HepG2 (cell line): Measurements from ENCODE around the gene HOXC10. TPM values are rescaled to one million over a fixed set of nuclear protein-coding genes. Genes with fewer than 3 reads are reported as not detected.

ENCODE experiments used
- CREBL2 ChIP-seq: sonication (generic); formaldehyde crosslinking; IDR thresholded peaks from 2 replicates; pipeline ENCODE4 v1.8.1; 2023; ENCODE audit warnings: missing genetic modification reagents, mild to moderate bottlenecking, borderline replicate concordance
- ESRRA ChIP-seq: sonication (generic); formaldehyde crosslinking; IDR thresholded peaks from 2 replicates; pipeline ENCODE4 v1.5.1; 2020; ENCODE audit warnings: mild to moderate bottlenecking, low read depth, missing genetic modification reagents
- JUND ChIP-seq: sonication (generic); formaldehyde crosslinking; IDR thresholded peaks from 2 replicates; pipeline ENCODE4 v1.8.0; 2022; ENCODE audit warnings: mild to moderate bottlenecking, missing genetic modification reagents
- KLF6 ChIP-seq: IDR thresholded peaks from 2 replicates; pipeline ENCODE4 v1.8.0; 2016; ENCODE audit warnings: missing biosample characterization, missing genetic modification reagents
- MLXIP ChIP-seq: sonication (generic); formaldehyde crosslinking; IDR thresholded peaks from 2 replicates; pipeline ENCODE4 v1.9.0; 2021; ENCODE audit warnings: missing genetic modification reagents, borderline replicate concordance
- MTF2 ChIP-seq: sonication (generic); formaldehyde crosslinking; IDR thresholded peaks from 2 replicates; pipeline ENCODE4 v1.5.0; 2020; ENCODE audit warnings: missing genetic modification reagents, borderline replicate concordance
- NFE2L1 ChIP-seq: sonication (generic); formaldehyde crosslinking; IDR thresholded peaks from 2 replicates; pipeline ENCODE4 v1.4.0; 2020; ENCODE audit warnings: missing genetic modification reagents, mild to moderate bottlenecking, borderline replicate concordance
- SMYD3 ChIP-seq: sonication (generic); formaldehyde crosslinking; IDR thresholded peaks from 2 replicates; pipeline ENCODE4 v1.8.1; 2023; ENCODE audit warnings: mild to moderate bottlenecking, missing genetic modification reagents
- TFE3 ChIP-seq: IDR thresholded peaks from 2 replicates; pipeline ENCODE4 v1.6.1; 2016
- TIGD3 ChIP-seq: sonication (generic); formaldehyde crosslinking; IDR thresholded peaks from 2 replicates; pipeline ENCODE4 v1.5.1; 2020; ENCODE audit warnings: mild to moderate bottlenecking, missing genetic modification reagents, borderline replicate concordance
- ZBTB3 ChIP-seq: sonication (generic); formaldehyde crosslinking; IDR thresholded peaks from 2 replicates; pipeline ENCODE4 v1.4.0; 2020; ENCODE audit warnings: low read depth, mild to moderate bottlenecking, moderate library complexity, missing genetic modification reagents, borderline replicate concordance
- ZFX ChIP-seq: sonication (generic); formaldehyde crosslinking; IDR thresholded peaks from 2 replicates; pipeline ENCODE4 v1.4.0; 2020; ENCODE audit warnings: mild to moderate bottlenecking, low read depth, missing genetic modification reagents, moderate library complexity
- ZKSCAN8 ChIP-seq: IDR thresholded peaks from 2 replicates; pipeline ENCODE4 v1.6.1; 2016; ENCODE audit warnings: borderline replicate concordance, missing genetic modification reagents, missing compliant biosample characterization
- ZNF251 ChIP-seq: sonication (generic); formaldehyde crosslinking; IDR thresholded peaks from 2 replicates; pipeline ENCODE4 v1.9.0; 2021; ENCODE audit warnings: mild to moderate bottlenecking, missing genetic modification reagents
- ZNF256 ChIP-seq: sonication (generic); formaldehyde crosslinking; conservative IDR thresholded peaks from 2 replicates; pipeline ENCODE4 v1.4.0; 2020; ENCODE audit warnings: missing genetic modification reagents
- ZNF530 ChIP-seq: sonication (generic); formaldehyde crosslinking; IDR thresholded peaks from 2 replicates; pipeline ENCODE4 v1.5.0; 2020; ENCODE audit warnings: low read depth, mild to moderate bottlenecking, missing genetic modification reagents
- ZNF775 ChIP-seq: sonication (generic); formaldehyde crosslinking; IDR thresholded peaks from 2 replicates; pipeline ENCODE4 v1.4.0; 2020; ENCODE audit warnings: missing genetic modification reagents, mild to moderate bottlenecking, moderate library complexity, borderline replicate concordance
- ZNF777 ChIP-seq: sonication (generic); formaldehyde crosslinking; IDR thresholded peaks from 2 replicates; pipeline ENCODE4 v1.4.0; 2020; ENCODE audit warnings: missing genetic modification reagents
- ZNF83 ChIP-seq: sonication (generic); formaldehyde crosslinking; IDR thresholded peaks from 2 replicates; pipeline ENCODE4 v1.4.0; 2020; ENCODE audit warnings: missing genetic modification reagents, mild to moderate bottlenecking, borderline replicate concordance
- polyA plus RNA-seq, 8 experiments: library from polyadenylated mRNA; depleted of rRNA in 3 of 8; stranded (reverse) in 7 of 8; unstranded in 1 of 8; fragments of >200 nt; fragmentation: Illumina TruSeq in 4 of 8; extraction: Trizol in 4 of 8; gene quantifications; 2 replicates each; pipeline versions ENCODE4 v1.2.1 to v1.2.3, GENCODE V29; 2011 to 2016; ENCODE audit warnings: low read depth in 4 of 8, missing spikeins in 1 of 8, mixed read lengths in 1 of 8; ENCODE audit not compliant: insufficient read depth in 1 of 8
- total RNA-seq, 5 experiments: library from RNA; depleted of rRNA; stranded (reverse); fragments of >200 nt; fragmentation: Illumina TruSeq; extraction: Trizol; gene quantifications; 2 replicates each; pipeline ENCODE4 v1.2.3, GENCODE V29; 2016; ENCODE audit warnings: low read depth in 1 of 5
- TF ChIP-seq, protein P1 (sequence below): sonication (generic); formaldehyde crosslinking; IDR thresholded peaks from 2 replicates; pipeline ENCODE4 v1.5.0; 2020; ENCODE audit warnings: mild to moderate bottlenecking, missing genetic modification reagents, borderline replicate concordance

HOXC10 gene
- total and polyA plus RNA-seq, 2 of the 13 experiments (the other 11 are each of a cell fraction or from before 2014, with no cell fraction given), result not detected

GRCh38 chr12:53994264-53995001, 9.5 kb downstream of the HOXC10 start (continued):
- no peak for TF ChIP-seq ESRRA (CRISPR knock-in tag)
- no peak for TF ChIP-seq CREBL2
- no peak for TF ChIP-seq ZNF251 (CRISPR knock-in tag)
- TF ChIP-seq ZNF530 (CRISPR knock-in tag), result no peak
- no peak for TF ChIP-seq TIGD3
- TF ChIP-seq, protein P1, sequence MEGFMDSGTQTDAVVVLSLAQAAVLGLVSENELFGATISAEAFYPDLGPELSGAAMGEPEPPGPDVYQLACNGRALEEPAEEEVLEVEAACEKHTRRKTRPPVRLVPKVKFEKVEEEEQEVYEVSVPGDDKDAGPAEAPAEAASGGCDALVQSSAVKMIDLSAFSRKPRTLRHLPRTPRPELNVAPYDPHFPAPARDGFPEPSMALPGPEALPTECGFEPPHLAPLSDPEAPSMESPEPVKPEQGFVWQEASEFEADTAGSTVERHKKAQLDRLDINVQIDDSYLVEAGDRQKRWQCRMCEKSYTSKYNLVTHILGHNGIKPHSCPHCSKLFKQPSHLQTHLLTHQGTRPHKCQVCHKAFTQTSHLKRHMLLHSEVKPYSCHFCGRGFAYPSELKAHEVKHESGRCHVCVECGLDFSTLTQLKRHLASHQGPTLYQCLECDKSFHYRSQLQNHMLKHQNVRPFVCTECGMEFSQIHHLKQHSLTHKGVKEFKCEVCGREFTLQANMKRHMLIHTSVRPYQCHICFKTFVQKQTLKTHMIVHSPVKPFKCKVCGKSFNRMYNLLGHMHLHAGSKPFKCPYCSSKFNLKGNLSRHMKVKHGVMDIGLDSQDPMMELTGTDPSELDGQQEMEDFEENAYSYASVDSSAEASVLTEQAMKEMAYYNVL, result no peak
- no peak for TF ChIP-seq NFE2L1 (CRISPR knock-in tag)
- peak; percentile 80; the same call in 1 of the 2 replicates for TF ChIP-seq MTF2
- TF ChIP-seq JUND, result no peak
- TF ChIP-seq ZFX, result peak; percentile 61
- no peak for TF ChIP-seq ZKSCAN8 (CRISPR knock-in tag)
- no peak for TF ChIP-seq KLF6 (CRISPR knock-in tag)
- TF ChIP-seq MLXIP (CRISPR knock-in tag), result no peak
- no peak for TF ChIP-seq ZNF256 (CRISPR knock-in tag)
- TF ChIP-seq ZNF777 (CRISPR knock-in tag), result peak; percentile 57; the same call in 1 of the 2 replicates
- TF ChIP-seq SMYD3 (CRISPR knock-in tag), result no peak
- no peak for TF ChIP-seq ZNF83 (CRISPR knock-in tag)
- TF ChIP-seq ZNF775 (CRISPR knock-in tag), result no peak
- TF ChIP-seq TFE3 (CRISPR knock-in tag), result no peak
- no peak for TF ChIP-seq ZBTB3
